Astrocyte (in vitro differentiated cells and primary cell): ENCODE measurements around the gene AOAH. TPM values are rescaled to one million over a fixed set of nuclear protein-coding genes. Genes with fewer than 3 reads are reported as not detected.

Experiments
- DNase-seq: peaks from one replicate; pipeline ENCODE4 v3.0.0-alpha.2; 2010; ENCODE audit warnings: low read depth
- FAIRE-seq: peaks from 2 replicates; lab custom pipeline; 2011; peaks lifted over from hg19 to GRCh38; lab: Jason Lieb, UNC
- H2AFZ ChIP-seq: 2 replicates; pipeline ENCODE4 v1.6.0; 2012; ENCODE audit warnings: low read depth, low read length, inconsistent platforms
- H3K27ac ChIP-seq: 2 replicates; pipeline ENCODE4 v1.5.1; 2011; ENCODE audit warnings: low read depth, low read length, inconsistent platforms
- H3K27me3 ChIP-seq: 2 replicates; pipeline ENCODE4 v1.6.0; 2011; ENCODE audit warnings: low read length, inconsistent platforms; ENCODE audit not compliant: insufficient read depth
- H3K36me3 ChIP-seq: 2 replicates; pipeline ENCODE4 v1.5.1; 2011; ENCODE audit warnings: low read length, inconsistent platforms; ENCODE audit not compliant: insufficient read depth
- H3K4me1 ChIP-seq: 2 replicates; pipeline ENCODE4 v1.5.1; 2011; ENCODE audit warnings: low read length, inconsistent platforms; ENCODE audit not compliant: insufficient read depth
- H3K4me2 ChIP-seq: 2 replicates; pipeline ENCODE4 v1.6.0; 2012; ENCODE audit warnings: low read length, inconsistent platforms
- H3K4me3 ChIP-seq: 2 replicates; pipeline ENCODE4 v1.5.1; 2011; ENCODE audit warnings: low read depth, mild to moderate bottlenecking, low read length, inconsistent platforms; ENCODE audit not compliant: insufficient read depth
- H3K79me2 ChIP-seq: 2 replicates; pipeline ENCODE4 v1.6.0; 2012; ENCODE audit warnings: mild to moderate bottlenecking, low read length, inconsistent platforms; ENCODE audit not compliant: insufficient read depth
- H3K9ac ChIP-seq: 2 replicates; pipeline ENCODE4 v1.6.0; 2012; ENCODE audit warnings: mild to moderate bottlenecking, low read length, inconsistent platforms
- H3K9me3 ChIP-seq: 2 replicates; pipeline ENCODE4 v1.5.1; 2012; ENCODE audit warnings: low read depth, mild to moderate bottlenecking, low read length, inconsistent platforms; ENCODE audit not compliant: insufficient read depth
- H4K20me1 ChIP-seq: 2 replicates; pipeline ENCODE4 v1.6.0; 2012; ENCODE audit warnings: low read length, inconsistent platforms; ENCODE audit not compliant: insufficient read depth
- H3K27ac Mint-ChIP-seq: one replicate; pipeline ENCODE4 v1.8.0; 2021; ENCODE audit warnings: mild to moderate bottlenecking, mixed read lengths; ENCODE audit not compliant: unreplicated experiment
- H3K27me3 Mint-ChIP-seq: one replicate; pipeline ENCODE4 v1.8.0; 2021; ENCODE audit warnings: low read depth, mixed read lengths; ENCODE audit not compliant: unreplicated experiment
- H3K36me3 Mint-ChIP-seq: one replicate; pipeline ENCODE4 v1.8.0; 2021; ENCODE audit warnings: low read depth, mixed read lengths; ENCODE audit not compliant: unreplicated experiment
- H3K4me1 Mint-ChIP-seq: one replicate; pipeline ENCODE4 v1.8.0; 2021; ENCODE audit warnings: low read depth, mixed read lengths; ENCODE audit not compliant: unreplicated experiment
- H3K4me3 Mint-ChIP-seq: one replicate; pipeline ENCODE4 v1.8.0; 2021; ENCODE audit warnings: mild to moderate bottlenecking, moderate library complexity, mixed read lengths; ENCODE audit not compliant: unreplicated experiment
- H3K9me3 Mint-ChIP-seq: one replicate; pipeline ENCODE4 v1.8.0; 2021; ENCODE audit warnings: mild to moderate bottlenecking, mixed read lengths; ENCODE audit not compliant: unreplicated experiment
- EZH2 ChIP-seq: IDR thresholded peaks from 2 replicates; pipeline ENCODE4 v1.6.1; 2012; ENCODE audit warnings: mild to moderate bottlenecking, low read length, inconsistent platforms; ENCODE audit not compliant: insufficient read depth
- total RNA-seq: library from RNA; stranded (reverse); gene quantifications from 2 replicates; pipeline ENCODE4 v1.2.1, GENCODE V29; 2021
- TF ChIP-seq, protein P1 (sequence below): IDR thresholded peaks from 2 replicates; pipeline ENCODE4 v1.5.1; 2011; ENCODE audit warnings: low read depth, mild to moderate bottlenecking, inconsistent platforms, low read length, moderate library complexity; ENCODE audit not compliant: insufficient read depth

The AOAH gene
- total RNA-seq, 1 donor from 2014 or later = not detected

DNA sequence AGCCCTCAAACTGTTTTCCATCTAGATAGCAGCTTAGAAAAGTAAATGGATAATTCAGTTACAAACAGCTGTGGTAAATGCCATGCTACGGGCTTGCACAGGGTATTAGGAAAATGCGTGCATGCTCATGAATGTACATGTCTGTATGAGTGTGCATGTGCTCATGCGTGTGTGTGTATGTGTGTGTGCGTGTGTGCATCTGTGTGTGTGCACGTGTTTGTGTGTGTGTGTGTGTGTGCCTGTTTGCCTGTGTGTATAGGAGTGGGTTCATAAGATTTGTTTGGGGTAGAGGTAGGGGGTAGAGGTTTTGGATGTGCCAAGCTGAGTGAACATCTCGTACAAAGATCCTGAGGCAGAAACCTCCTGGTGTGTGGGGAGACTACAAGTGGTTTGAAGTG is 52.9 kb downstream of the AOAH start:
- DNase-seq (no peak), FAIRE-seq (no peak)
- no peak overlapping the region for H3K4me3 Mint-ChIP-seq
- no peak overlapping the region for H3K27ac ChIP-seq
- H3K9me3 Mint-ChIP-seq = no peaks in the 10 kb centered on the region
- TF ChIP-seq EZH2 = no peak
- TF ChIP-seq, protein P1, sequence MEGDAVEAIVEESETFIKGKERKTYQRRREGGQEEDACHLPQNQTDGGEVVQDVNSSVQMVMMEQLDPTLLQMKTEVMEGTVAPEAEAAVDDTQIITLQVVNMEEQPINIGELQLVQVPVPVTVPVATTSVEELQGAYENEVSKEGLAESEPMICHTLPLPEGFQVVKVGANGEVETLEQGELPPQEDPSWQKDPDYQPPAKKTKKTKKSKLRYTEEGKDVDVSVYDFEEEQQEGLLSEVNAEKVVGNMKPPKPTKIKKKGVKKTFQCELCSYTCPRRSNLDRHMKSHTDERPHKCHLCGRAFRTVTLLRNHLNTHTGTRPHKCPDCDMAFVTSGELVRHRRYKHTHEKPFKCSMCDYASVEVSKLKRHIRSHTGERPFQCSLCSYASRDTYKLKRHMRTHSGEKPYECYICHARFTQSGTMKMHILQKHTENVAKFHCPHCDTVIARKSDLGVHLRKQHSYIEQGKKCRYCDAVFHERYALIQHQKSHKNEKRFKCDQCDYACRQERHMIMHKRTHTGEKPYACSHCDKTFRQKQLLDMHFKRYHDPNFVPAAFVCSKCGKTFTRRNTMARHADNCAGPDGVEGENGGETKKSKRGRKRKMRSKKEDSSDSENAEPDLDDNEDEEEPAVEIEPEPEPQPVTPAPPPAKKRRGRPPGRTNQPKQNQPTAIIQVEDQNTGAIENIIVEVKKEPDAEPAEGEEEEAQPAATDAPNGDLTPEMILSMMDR = no peak
- H4K20me1 ChIP-seq = no peaks in the 10 kb centered on the region
- H3K4me1 ChIP-seq = peaks cover 8% of the 10 kb centered on the region
- no peak overlapping the region for H3K4me2 ChIP-seq
- no peak overlapping the region for H3K4me3 ChIP-seq
- peaks cover 24% of the 10 kb centered on the region for H3K4me1 Mint-ChIP-seq
- H2AFZ ChIP-seq = no peak overlapping the region
- H3K9me3 ChIP-seq = no peaks in the 10 kb centered on the region
- H3K27me3 Mint-ChIP-seq = no peaks in the 10 kb centered on the region
- no peaks in the 10 kb centered on the region for H3K36me3 Mint-ChIP-seq
- no peaks in the 10 kb centered on the region for H3K79me2 ChIP-seq
- H3K27ac Mint-ChIP-seq = no peak overlapping the region
- H3K9ac ChIP-seq = no peak overlapping the region
- no peaks in the 10 kb centered on the region for H3K36me3 ChIP-seq
- H3K27me3 ChIP-seq = no peaks in the 10 kb centered on the region

DNA sequence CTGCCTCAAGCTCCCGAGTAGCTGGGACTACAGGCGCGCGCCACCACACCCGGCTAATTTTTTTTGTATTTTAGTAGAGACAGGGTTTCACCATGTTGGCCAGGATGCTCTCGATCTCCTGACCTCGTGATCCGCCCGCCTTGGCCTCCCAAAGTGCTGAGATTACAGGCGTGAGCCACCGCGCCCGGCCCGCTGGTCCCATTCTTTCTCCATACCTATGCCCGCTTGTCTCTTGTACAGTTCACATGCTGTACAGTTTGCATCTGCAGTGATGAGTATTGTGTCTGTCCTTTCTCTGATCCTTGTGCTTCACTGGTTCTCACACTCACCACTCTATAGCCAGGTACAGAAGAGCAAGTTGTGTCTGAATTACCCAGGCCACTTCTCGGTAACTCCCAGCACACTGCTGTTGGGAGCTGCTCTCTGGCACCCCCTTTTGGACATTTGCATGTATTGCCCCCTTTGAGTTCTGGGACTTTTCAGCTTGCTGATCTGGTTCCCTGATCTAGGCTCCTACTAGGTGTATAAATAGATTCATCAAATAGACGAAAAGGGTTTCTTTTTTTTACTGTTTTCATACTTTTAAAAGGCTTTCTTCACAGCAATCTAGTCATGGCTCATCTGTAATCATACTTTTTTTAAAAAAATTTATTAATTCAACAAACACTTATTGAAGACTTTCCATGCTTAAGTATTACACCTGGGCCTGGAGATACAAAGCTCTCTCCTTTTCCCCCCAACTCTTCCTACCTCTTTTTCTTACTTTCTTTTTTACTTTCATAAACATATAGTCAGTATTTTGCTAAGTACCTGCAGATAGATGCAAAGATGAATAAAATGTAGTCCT is 53.5 kb downstream of the AOAH start:
- H3K27ac Mint-ChIP-seq = no peak overlapping the region
- Histone ChIP-seq H3K36me3 (no peaks in the 10 kb centered on the region), H2AFZ (no peak overlapping the region), H4K20me1 (no peaks in the 10 kb centered on the region), H3K4me1 (peaks cover 8% of the 10 kb centered on the region), H3K9me3 (no peaks in the 10 kb centered on the region), H3K4me3 (no peak overlapping the region), H3K27ac (no peak overlapping the region), H3K27me3 (no peaks in the 10 kb centered on the region), H3K79me2 (no peaks in the 10 kb centered on the region), H3K9ac (no peak overlapping the region), H3K4me2 (no peak overlapping the region)
- H3K9me3 Mint-ChIP-seq = no peaks in the 10 kb centered on the region
- TF ChIP-seq, protein P1 = peak; percentile 98
- TF ChIP-seq EZH2 = no peak
- no peak for DNase-seq
- peaks cover 24% of the 10 kb centered on the region for H3K4me1 Mint-ChIP-seq
- H3K4me3 Mint-ChIP-seq = no peak overlapping the region
- no peak for FAIRE-seq
- no peaks in the 10 kb centered on the region for H3K36me3 Mint-ChIP-seq
- H3K27me3 Mint-ChIP-seq = no peaks in the 10 kb centered on the region

DNA sequence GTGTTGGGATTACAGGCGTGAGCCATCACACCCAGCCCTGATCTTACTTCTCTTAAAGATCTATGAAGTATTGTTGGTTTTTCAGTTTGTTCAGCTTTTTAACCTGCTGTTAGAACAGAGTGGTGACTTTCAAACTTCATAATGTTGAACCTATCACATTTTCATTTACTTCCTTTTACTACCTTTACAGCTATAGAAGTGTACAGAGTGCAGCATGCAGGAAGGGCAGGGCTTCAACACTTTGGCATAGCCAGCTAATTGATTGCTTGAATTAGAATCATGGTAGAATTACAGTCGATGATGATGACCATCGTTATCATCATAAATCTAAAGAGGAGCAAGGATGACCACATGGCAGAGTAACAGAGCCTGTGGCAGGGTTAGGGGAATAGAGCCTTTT is 55.5 kb downstream of the AOAH start:
- FAIRE-seq = no peak
- Mint-ChIP-seq H3K27ac (peak overlapping the region; percentile 5), H3K27me3 (no peaks in the 10 kb centered on the region), H3K9me3 (no peaks in the 10 kb centered on the region), H3K4me1 (peaks cover 17% of the 10 kb centered on the region), H3K4me3 (no peak overlapping the region), H3K36me3 (no peaks in the 10 kb centered on the region)
- Histone ChIP-seq H3K79me2 (no peaks in the 10 kb centered on the region), H4K20me1 (no peaks in the 10 kb centered on the region), H2AFZ (no peak overlapping the region), H3K9me3 (no peaks in the 10 kb centered on the region), H3K4me3 (no peak overlapping the region), H3K27me3 (no peaks in the 10 kb centered on the region), H3K4me2 (no peak overlapping the region), H3K27ac (peak overlapping the region; percentile 18), H3K36me3 (no peaks in the 10 kb centered on the region), H3K4me1 (peaks cover 8% of the 10 kb centered on the region), H3K9ac (no peak overlapping the region)
- TF ChIP-seq, protein P1 = no peak
- TF ChIP-seq EZH2 = no peak
- DNase-seq = no peak
